Medulla oblongata (tissue), 1 donor: ENCODE results near the gene BUD31.
A peak's percentile ranks its signal among the peaks of the same experiment; 100 is the strongest.
"Not testable (repeated sequence)": the region's sequence is repeated elsewhere in the genome, so short reads cannot be mapped to it uniquely, and the experiment has no call there.

Source experiments
- DNase-seq: peaks from one replicate; pipeline ENCODE4 v3.0.0-alpha.2; 2015; ENCODE audit errors: extremely low spot score

BUD31 gene

GRCh38 chr7:99408379-99409191, at the start of gene BUD31, which contains the start of gene PDAP1:
Gene BUD31 (plus strand): TSS chr7:99408969. CDS start chr7:99411093, 2,124 bp downstream.
Gene PDAP1 (minus strand): TSS chr7:99408597. CDS start chr7:99408548, 49 bp downstream.
- DNase-seq, result peak; percentile 96

GRCh38 chr7:99359465-99360154, 49.2 kb upstream of the BUD31 start:
- DNase-seq, result no peak

DNA sequence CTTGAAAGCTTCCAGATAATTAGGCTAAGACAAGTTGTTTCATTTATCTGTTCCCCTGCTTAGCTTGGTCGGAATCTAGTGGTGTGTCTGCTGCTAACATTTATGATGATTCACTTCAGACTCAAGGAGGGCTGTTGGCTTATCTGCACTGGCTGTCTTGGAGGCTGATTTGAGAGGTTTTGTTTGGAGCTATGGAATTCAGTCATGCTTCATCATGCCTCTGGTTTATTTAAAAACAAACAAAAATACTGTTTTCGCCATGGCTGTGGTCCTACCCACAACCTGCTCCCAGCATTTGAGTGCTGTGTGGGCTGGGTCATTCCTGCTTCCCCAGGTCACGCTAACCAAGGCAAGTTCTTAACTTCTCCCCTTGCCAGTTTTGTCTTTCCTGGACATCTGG, 46.0 kb upstream of the BUD31 start:
- no peak for DNase-seq

DNA sequence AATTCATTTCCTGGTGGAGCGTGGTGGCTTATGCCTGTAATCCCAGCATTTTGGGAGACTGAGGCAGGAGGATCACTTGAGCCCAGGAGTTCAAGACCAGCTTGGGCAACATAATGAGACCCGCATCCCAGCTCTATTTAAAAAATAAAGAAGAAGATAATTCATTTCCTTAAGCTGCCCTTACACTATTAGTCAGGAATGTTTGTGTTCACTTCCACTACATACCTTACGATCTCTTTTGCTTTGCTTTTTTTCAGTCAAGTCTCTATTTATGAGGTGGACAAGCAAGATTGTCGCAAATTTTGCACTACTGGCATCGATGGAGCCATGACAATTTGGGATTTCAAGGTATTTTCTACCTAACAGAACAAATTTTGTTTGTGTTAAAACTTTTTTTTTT, 45.5 kb upstream of the BUD31 start:
- no peak for DNase-seq

GRCh38 chr7:99365318-99366141, 43.2 kb upstream of the BUD31 start:
- no peak for DNase-seq

DNA sequence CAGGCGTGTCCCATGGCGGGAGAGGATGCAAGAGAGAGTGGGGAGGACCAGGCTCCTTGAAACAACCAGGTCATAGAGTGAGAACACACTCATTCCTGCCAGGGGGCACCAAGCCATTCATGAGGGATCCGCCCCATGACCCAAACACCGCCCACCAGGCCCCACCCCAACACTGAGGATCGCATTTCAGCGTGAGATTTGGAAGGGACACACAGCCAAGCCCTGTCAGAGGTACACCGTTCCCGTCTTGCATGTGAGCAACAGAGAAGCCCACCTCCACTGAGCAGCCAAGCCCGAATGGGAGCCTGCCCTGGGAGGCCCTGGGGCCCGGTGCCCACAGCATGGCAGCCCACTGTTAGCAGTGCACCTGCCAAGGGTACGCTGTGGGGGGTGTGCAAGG, 42.1 kb upstream of the BUD31 start:
- no peak for DNase-seq

- DNase-seq, result no peak
Observed at GRCh38 chr7:99368750-99369389, 39.9 kb upstream of the BUD31 start.

DNA sequence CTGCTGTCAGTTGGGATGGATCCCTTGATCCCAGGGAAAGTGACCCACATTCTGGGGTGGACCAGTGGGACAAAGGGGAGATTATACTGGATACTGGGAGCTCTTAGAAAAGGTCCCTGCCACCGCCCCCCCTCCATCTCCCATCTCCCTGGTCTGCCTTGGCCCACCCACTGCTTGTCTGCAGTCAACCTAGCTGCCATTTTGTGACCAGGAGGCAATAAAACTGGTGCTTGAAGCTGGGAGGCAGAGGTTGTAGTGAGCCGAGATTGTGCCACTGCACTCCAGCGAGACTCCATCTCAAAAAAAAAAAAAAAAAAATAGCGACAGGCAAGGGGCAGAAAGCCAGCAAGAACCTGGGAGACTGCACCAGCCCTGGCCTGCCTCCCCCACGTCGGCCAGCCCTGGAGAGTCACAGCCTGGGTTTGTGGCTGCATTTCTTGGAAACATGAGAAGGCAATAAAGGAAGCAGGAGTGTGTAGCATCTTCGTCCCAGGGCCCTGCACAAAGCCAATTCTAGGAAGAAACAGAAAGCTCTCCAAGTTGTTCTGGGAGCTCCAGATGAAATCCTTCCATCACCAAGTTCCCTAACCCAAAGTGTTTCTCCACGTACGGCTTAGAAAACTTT, 38.9 kb upstream of the BUD31 start:
- DNase-seq, result no peak

GRCh38 chr7:99371376-99371920, 37.3 kb upstream of the BUD31 start:
- DNase-seq, result no peak

DNA sequence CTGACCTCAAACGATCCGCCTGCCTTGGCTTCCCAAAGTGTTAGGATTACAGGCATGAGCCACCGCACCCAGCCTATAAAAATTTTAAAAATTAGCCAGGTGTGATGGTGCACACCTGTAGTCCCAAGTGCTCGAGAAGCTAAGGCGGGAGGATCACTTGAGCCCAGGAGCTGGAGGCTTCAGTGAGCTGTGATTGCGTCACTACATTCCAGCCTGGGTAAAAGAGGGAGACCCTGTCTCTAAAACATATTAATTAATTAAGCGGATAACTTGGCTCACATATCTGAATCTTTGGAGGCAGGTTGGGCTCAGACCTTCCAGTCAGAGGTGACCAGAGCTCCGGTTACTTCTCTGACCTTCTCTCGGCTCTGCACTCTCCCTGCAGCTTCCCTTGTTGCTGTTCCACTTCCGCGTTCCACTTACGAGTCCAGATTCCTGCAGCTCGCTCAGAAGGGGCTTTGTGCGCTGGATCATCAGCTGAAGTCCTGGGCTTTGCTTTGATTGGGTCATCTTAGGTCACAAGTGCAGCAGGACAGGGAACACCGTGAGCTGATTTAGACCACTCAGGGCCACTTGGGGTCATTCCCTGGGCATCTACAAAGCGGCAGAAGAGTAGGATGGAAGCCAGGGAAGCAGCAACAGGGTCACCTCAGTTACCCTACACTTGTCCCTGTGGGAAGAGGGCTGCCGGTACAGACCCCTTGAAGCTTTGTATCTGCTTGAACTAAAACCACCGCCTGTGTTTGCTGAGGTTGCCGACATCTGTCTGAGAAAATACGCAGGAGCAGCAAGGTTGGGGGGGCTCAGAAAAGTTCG, 36.3 kb upstream of the BUD31 start:
- DNase-seq, result no peak

DNA sequence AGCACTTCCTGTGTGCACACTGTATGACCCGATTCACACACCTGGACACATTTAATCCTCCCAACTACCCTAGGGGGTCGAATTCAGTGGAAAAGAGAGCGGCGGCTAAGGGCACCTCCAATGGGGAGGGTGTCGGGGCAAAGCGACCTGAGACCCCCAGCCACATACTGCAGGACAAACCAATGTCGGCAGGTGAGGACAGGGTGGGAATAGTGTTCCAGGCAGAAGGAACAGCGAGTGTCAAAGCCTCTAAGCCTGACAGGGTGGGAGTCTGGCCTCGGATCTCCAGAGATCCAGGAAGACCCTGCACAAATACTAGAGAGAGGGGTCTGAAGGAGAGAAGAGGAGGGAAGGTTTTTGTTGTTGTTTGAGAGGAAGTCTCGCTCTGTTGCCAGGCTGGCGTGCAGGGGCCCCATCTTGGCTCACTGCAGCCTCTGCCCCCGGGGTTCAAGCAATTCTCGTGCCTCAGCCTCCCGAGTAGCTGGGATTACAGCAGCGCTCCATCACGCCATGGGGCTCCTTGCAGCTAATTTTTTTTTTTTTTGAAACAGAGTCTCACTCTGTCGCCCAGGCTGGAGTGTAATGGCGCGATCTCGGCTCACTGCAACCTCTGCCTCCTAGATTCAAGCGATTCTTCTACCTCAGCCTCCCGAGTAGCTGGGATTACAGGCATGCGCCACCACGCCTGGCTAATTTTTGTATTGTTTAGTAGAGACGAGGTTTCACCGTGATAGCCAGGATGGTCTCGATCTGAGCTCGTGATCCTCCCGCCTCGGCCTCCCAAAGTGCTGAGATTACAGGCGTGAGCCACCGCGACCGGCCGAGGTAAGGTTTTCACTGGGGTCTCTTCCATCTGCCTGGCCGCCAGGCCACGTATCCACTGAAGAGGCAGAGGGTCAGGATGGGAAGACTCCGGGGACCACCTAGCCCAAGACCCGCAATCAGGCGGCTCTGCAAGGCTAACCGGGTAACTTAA, 35.4 kb upstream of the BUD31 start:
- DNase-seq, result no peak

- peak; percentile 30 for DNase-seq
Observed at GRCh38 chr7:99374111-99375064, 34.4 kb upstream of the BUD31 start, which contains the start of gene ARPC1B. Gene ARPC1B (plus strand): TSS chr7:99374730. CDS start chr7:99385715, 10,985 bp downstream.

- peak; percentile 72 for DNase-seq
Observed at GRCh38 chr7:99375070-99375807, 33.5 kb upstream of the BUD31 start.

- DNase-seq, result peak; percentile 73
Observed at GRCh38 chr7:99379043-99379577, 29.7 kb upstream of the BUD31 start.

DNA sequence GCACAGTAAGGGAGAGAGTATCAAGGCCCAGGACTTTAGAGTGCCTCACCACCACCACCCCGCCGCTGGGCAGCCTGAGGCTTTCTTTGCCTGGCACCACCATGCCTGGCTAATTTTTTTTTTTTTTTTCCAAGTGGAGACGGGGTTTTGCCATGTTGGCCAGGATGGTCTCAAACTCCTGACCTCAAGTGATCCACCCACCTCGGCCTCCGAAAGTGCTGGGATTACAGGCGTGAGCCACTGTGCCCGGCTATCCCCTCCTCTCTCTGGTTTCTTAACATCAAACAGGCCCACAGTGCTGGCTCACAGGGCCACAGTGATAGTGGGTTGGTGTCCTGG, 29.1 kb upstream of the BUD31 start:
- DNase-seq, result not testable (repeated sequence)

DNA sequence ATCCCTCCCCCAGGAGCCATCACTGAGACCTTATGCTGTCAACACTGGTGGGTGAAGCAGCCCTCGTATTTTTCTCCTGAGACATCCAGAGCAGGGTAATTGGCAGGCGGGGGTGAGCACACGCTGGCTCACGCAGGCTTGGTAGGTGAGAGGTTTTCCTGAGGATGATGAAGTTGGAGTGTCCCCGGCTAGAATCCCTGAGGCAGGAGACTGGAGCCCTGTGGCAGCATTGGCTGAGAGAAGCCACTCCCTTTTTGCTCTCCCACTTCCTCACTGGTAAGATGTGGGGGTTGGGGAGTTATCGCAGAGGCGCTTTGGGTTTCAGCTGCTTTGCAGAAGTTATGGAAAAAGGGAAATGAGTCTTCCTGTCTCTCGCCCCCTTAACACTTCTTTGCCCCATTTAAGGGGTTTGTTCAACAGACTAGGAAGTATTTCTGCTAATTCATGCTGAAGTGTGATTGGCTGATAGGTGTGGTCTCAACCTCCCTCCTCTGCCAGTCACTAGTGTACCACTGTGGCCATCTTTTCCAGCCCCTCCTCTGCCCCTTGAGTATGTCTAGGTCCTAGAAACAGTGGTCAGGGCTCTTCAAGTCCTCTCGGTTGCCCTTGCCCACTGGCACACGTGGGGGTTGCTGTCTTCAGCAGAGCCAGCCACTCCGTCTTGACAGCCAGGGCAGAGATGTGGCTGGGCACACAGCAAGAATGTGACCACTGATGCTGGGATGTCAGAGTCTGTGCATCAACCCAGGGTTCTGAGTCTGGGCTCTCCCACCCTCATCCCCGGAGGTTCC, 28.5 kb upstream of the BUD31 start:
- DNase-seq, result peak; percentile 88
